Esophagus muscularis mucosa (tissue), 4 donors: ENCODE results near the gene TRMT1.
A peak's percentile ranks its signal among the peaks of the same experiment; 100 is the strongest.

Experiments used
- CTCF ChIP-seq, 3 experiments: fragments of 200-600 bp in 2 of 3; fragments of 450-650 bp in 1 of 3; sonication (generic) in 2 of 3; IDR thresholded peaks; one replicate each; pipeline ENCODE4 v1.5.1; 2017 to 2019; ENCODE audit warnings: antibody characterized with exemption in 3 of 3, mild to moderate bottlenecking in 2 of 3, moderate library complexity in 1 of 3
- EP300 ChIP-seq: sonication (generic); formaldehyde crosslinking; IDR thresholded peaks from one replicate; pipeline ENCODE4 v1.6.1; 2017; ENCODE audit warnings: antibody characterized with exemption
- POLR2A ChIP-seq: fragments of 450-650 bp; IDR thresholded peaks from one replicate; pipeline ENCODE4 v1.6.1; 2017; ENCODE audit warnings: antibody characterized with exemption, moderate library complexity, mild to moderate bottlenecking, low read depth

- TF ChIP-seq EP300 = no peak
- TF ChIP-seq POLR2A = no peak
- TF ChIP-seq CTCF (IDR thresholded peaks at IDR 0.05) = peak in 1 of 3 experiments; percentile 32
Observed at GRCh38 chr19:13089139-13089856, 27.2 kb downstream of the TRMT1 start.
